Bronchial epithelial cell (primary cell): ENCODE results near the gene BPI. TPM values are rescaled to one million over a fixed set of nuclear protein-coding genes. Genes with fewer than 3 reads are reported as not detected.
A peak's percentile ranks its signal among the peaks of the same experiment; 100 is the strongest.

Experiments
- DNase-seq: peaks from one replicate; pipeline ENCODE4 v3.0.0-alpha.2; 2010; ENCODE audit warnings: low read depth
- FAIRE-seq: peaks from 2 replicates; lab custom pipeline; 2011; peaks lifted over from hg19 to GRCh38; lab: Jason Lieb, UNC
- H3K27me3 ChIP-seq: 2 replicates; pipeline ENCODE4 v1.5.1; 2011; ENCODE audit warnings: low read length; ENCODE audit not compliant: control insufficient read depth, insufficient read depth
- H3K36me3 ChIP-seq: 2 replicates; pipeline ENCODE4 v1.5.1; 2011; ENCODE audit warnings: low read length; ENCODE audit not compliant: control insufficient read depth, insufficient read depth
- H3K4me3 ChIP-seq: 2 replicates; pipeline ENCODE4 v1.5.1; 2011; ENCODE audit warnings: mild to moderate bottlenecking, low read depth, low read length, control low read depth
- total RNA-seq: library from RNA; depleted of rRNA; stranded (reverse); fragments of >200 nt; gene quantifications from 2 replicates; pipeline ENCODE4 v1.2.1, GENCODE V29; 2014
- TF ChIP-seq, protein P1 (sequence below): IDR thresholded peaks from 2 replicates; pipeline ENCODE4 v1.5.1; 2011; ENCODE audit warnings: mild to moderate bottlenecking, moderate library complexity, low read length, control low read depth, inconsistent platforms; ENCODE audit not compliant: insufficient read depth, severe bottlenecking

Gene BPI
- total RNA-seq, 1 donor from 2014 or later: not detected

DNA sequence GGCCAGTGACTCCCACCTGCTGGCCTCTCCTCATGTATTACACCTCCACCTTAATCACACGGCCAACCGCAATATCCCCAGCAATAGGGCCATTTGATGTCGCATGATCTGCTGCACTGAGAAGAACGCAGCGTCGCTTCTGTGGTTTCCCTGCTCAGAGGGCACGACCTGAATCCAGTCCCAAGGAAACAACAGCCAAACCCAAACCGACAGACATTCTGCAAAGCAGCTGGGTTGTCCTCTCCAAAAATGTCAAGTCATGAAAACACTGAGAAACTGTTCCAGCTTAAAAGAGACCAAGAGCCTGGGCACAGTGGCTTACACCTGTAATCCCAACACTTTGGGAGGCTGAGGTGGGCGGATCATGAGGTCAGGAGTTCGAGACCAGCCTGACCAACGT is 7.5 kb upstream of the BPI start:
- Histone ChIP-seq H3K36me3 (no peaks in the 10 kb centered on the region), H3K27me3 (no peaks in the 10 kb centered on the region), H3K4me3 (no peak overlapping the region)
- FAIRE-seq: no peak
- DNase-seq: no peak
- TF ChIP-seq, protein P1, sequence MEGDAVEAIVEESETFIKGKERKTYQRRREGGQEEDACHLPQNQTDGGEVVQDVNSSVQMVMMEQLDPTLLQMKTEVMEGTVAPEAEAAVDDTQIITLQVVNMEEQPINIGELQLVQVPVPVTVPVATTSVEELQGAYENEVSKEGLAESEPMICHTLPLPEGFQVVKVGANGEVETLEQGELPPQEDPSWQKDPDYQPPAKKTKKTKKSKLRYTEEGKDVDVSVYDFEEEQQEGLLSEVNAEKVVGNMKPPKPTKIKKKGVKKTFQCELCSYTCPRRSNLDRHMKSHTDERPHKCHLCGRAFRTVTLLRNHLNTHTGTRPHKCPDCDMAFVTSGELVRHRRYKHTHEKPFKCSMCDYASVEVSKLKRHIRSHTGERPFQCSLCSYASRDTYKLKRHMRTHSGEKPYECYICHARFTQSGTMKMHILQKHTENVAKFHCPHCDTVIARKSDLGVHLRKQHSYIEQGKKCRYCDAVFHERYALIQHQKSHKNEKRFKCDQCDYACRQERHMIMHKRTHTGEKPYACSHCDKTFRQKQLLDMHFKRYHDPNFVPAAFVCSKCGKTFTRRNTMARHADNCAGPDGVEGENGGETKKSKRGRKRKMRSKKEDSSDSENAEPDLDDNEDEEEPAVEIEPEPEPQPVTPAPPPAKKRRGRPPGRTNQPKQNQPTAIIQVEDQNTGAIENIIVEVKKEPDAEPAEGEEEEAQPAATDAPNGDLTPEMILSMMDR: no peak

DNA sequence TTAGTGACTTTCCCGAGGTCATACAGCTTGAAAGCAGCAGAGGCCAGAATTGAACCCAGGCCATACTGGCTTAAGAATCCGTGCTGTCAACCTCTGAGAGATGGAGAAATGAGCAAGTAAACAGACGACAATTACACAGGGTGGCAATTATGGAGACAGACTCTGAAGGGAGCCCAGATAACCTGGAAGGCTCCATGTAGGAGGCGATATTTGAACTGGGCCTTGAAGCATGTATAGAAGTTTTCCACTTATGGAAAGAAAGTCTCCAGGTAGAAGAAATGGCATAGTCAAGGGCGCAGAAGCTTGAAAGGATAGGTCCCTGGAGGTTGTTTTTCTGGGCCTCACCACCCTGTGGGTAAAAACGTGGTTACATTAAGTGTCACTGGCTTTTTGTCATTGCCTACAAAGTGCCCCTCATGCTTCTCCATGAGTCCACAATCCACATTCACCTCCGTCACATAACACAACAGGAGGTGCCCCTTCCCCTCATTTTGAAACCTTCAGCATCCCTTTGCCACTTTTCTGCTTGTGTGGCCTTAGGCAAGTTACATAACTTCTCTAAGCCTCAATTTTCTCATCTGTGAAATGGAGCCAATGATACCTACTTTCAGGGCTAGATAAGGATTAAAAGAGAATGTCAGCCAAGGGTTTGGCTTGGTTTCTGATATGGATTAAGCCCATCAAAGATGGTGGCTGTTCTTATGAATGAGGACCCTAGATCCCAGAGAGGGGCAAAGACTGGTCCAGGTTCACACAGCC is 5.9 kb upstream of the BPI start:
- TF ChIP-seq, protein P1: no peak
- Histone ChIP-seq H3K4me3 (no peak overlapping the region), H3K27me3 (no peaks in the 10 kb centered on the region), H3K36me3 (no peaks in the 10 kb centered on the region)
- DNase-seq (no peak), FAIRE-seq (no peak)

DNA sequence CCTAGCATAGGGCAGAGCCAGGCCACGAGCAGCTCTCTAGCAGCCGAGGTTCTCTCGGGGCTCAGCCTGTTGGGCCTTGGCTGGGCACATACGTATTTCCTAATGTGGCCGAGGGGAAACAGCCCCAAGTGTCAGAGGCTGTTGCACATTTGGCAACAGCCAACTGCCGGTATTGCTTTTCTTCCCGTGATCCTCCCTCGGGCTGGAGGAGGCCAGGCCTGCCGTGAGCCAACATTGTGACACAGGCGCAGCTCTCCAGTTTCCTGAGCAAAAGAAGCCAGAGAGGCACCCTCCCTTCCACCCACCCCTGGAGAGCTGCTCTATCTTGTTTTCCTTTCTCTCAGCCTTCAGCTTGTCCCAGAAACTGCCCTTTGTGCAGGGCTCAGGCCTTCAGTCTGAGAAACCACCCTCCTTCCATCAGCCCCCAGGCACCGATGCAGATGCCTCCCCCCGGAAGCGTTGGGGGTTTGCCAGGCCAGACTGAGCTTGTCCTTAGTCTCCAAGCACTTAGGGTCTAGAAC is 5.1 kb upstream of the BPI start:
- FAIRE-seq (no peak), DNase-seq (peak; percentile 32)
- Histone ChIP-seq H3K36me3 (no peaks in the 10 kb centered on the region), H3K27me3 (no peaks in the 10 kb centered on the region), H3K4me3 (no peak overlapping the region)
- TF ChIP-seq, protein P1: no peak

DNA sequence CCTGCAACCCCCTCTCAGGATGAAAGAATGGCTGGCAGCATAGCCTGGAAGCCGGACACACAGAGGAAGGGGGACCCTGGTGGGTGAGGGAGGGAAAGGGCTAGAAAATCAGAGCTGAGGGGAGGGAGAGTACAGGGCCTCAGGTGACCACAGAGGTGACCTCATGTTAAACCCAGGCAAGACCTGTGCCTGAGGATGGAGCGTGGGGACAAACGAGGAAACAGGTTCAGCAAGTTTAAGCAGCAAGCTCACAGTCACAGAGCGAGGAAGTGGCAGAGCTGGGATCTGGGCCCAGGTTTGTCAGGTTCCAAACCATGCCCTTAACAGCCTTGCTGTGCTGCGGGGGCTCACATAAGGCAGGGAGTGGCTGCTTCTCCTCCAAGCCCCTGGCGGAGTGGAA is 4.0 kb upstream of the BPI start:
- DNase-seq (peak; percentile 45), FAIRE-seq (peak; percentile 87)

DNA sequence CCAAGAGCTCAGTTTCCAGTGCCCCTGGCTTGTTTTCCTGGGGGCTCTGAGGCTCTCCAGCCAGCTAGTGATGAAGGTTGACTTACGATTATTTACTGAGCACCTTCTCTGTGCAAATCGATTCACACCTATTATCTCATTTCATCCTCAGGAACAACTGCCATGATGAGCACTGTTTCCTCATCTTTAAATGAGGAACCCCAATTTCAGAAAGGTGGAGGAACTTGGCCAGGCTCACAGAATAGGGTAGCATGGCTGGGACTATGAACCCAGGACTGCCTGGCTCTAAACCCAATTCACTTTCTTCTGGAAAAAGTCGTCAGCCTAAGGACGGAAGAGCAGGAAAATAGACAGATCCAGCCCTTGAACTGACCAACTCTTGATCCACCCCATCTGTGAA is 3.5 kb upstream of the BPI start:
- DNase-seq (no peak), FAIRE-seq (no peak)
- Histone ChIP-seq H3K27me3 (peaks cover 3% of the 10 kb centered on the region), H3K36me3 (no peaks in the 10 kb centered on the region), H3K4me3 (no peak overlapping the region)
- TF ChIP-seq, protein P1: no peak

More for the DNA sequence above, 4.0 kb upstream of the BPI start:
- Histone ChIP-seq H3K36me3 (no peaks in the 10 kb centered on the region), H3K4me3 (no peak overlapping the region), H3K27me3 (no peaks in the 10 kb centered on the region)
- TF ChIP-seq, protein P1: no peak
